PC-3 (cell line): ENCODE data around the gene COG5. TPM values are rescaled to one million over a fixed set of nuclear protein-coding genes. Genes with fewer than 3 reads are reported as not detected.

ENCODE experiments used
- ATAC-seq: fragments of 200-7000 bp; cut with Tn5 transposase; 2 replicates; pipeline ENCODE4 v1.9.1; 2020; ENCODE audit warnings: mild to moderate bottlenecking, moderate library complexity
- BruUV-seq: library from RNA; stranded (reverse); fragments of 400-500 nt; replicated peaks from 2 replicates; lab custom pipeline; 2021; lab: Mats Ljungman, UMichigan
- CTCF ChIA-PET: fragments of 300-600 bp; sonication (Branson Sonifier 250); formaldehyde crosslinking; loops from one replicate; lab custom pipeline; 2022; ENCODE audit warnings: antibody characterized with exemption; lab: Charles Lee
- POLR2A ChIA-PET: fragments of 300-600 bp; sonication (Branson Sonifier 250); formaldehyde crosslinking; loops from one replicate; lab custom pipeline; 2022; ENCODE audit warnings: antibody characterized with exemption; ENCODE audit not compliant: unreplicated experiment; lab: Charles Lee
- DNase-seq: peaks from one replicate; pipeline ENCODE4 v3.0.0-alpha.2; 2015
- H2AFZ ChIP-seq: fragments of 300-600 bp; sonication (generic); 2 replicates; pipeline ENCODE4 v1.6.0; 2016; ENCODE audit warnings: antibody characterized with exemption, low read length
- H3F3A ChIP-seq: fragments of 300-600 bp; sonication (generic); one replicate; pipeline ENCODE4 v1.6.0; 2017; ENCODE audit warnings: antibody characterized with exemption, low read length, control low read depth, mild to moderate bottlenecking; ENCODE audit not compliant: unreplicated experiment
- H3K27ac ChIP-seq: fragments of 300-600 bp; sonication (generic); 2 replicates; pipeline ENCODE4 v1.5.1; 2016; ENCODE audit warnings: mild to moderate bottlenecking, low read length
- H3K27me3 ChIP-seq: fragments of 300-600 bp; sonication (generic); 2 replicates; pipeline ENCODE4 v1.6.1; 2016; ENCODE audit warnings: low read length, mixed read lengths
- H3K36me3 ChIP-seq: fragments of 300-600 bp; sonication (generic); 2 replicates; pipeline ENCODE4 v1.6.1; 2016; ENCODE audit warnings: low read depth, mixed run types, low read length, mixed read lengths
- H3K4me1 ChIP-seq: fragments of 300-600 bp; sonication (generic); 2 replicates; pipeline ENCODE4 v1.5.1; 2016; ENCODE audit warnings: low read length; ENCODE audit not compliant: insufficient read depth
- H3K4me2 ChIP-seq: fragments of 300-600 bp; sonication (generic); 2 replicates; pipeline ENCODE4 v1.6.0; 2016; ENCODE audit warnings: low read length
- H3K4me3 ChIP-seq: fragments of 300-600 bp; sonication (generic); 2 replicates; pipeline ENCODE4 v1.5.1; 2016; ENCODE audit warnings: mild to moderate bottlenecking, low read length, mixed read lengths
- H3K79me2 ChIP-seq: fragments of 300-600 bp; sonication (generic); 2 replicates; pipeline ENCODE4 v1.6.1; 2017; ENCODE audit warnings: low read length, mixed read lengths
- H3K9ac ChIP-seq: fragments of 300-600 bp; sonication (generic); 2 replicates; pipeline ENCODE4 v1.6.0; 2016; ENCODE audit warnings: mild to moderate bottlenecking, low read length
- H3K9me2 ChIP-seq: fragments of 300-600 bp; sonication (generic); replicated peaks from 2 replicates; pipeline ENCODE4 v1.6.1; 2016; ENCODE audit warnings: mixed run types, low read length, mixed read lengths
- H3K9me3 ChIP-seq: fragments of 300-600 bp; sonication (generic); 2 replicates; pipeline ENCODE4 v1.6.1; 2016; ENCODE audit warnings: low read length, mixed read lengths
- H4K20me1 ChIP-seq: fragments of 300-600 bp; sonication (generic); 2 replicates; pipeline ENCODE4 v1.6.1; 2016; ENCODE audit warnings: low read length, mixed read lengths
- EZH2 ChIP-seq: fragments of 300-600 bp; sonication (generic); IDR thresholded peaks from one replicate; pipeline ENCODE4 v1.6.1; 2017; ENCODE audit warnings: antibody characterized with exemption, mild to moderate bottlenecking, low read length; ENCODE audit not compliant: unreplicated experiment
- EZH2phosphoT487 ChIP-seq: fragments of 300-600 bp; sonication (generic); IDR thresholded peaks from 2 replicates; pipeline ENCODE4 v1.6.1; 2018; ENCODE audit warnings: mild to moderate bottlenecking, antibody characterized with exemption, low read length, borderline replicate concordance
- intact Hi-C: fragments of 100-400 bp; cut with micrococcal nuclease; formaldehyde crosslinking; loops from 2 replicates; pipeline ENCODE4 v1.9.0; 2023
- total RNA-seq: library from RNA; depleted of rRNA; stranded (reverse); fragments of >200 nt; gene quantifications from 2 replicates; pipeline ENCODE4 v1.2.3, GENCODE V29; 2014
- TF ChIP-seq, protein P1 (sequence below): fragments of 300-600 bp; sonication (generic); conservative IDR thresholded peaks from 2 replicates; pipeline ENCODE4 v1.5.1; 2017; ENCODE audit warnings: antibody characterized with exemption, low read depth, mild to moderate bottlenecking, low read length

The COG5 gene
- total RNA-seq, 1 experiment from 2014 or later = 51.7 TPM

DNA sequence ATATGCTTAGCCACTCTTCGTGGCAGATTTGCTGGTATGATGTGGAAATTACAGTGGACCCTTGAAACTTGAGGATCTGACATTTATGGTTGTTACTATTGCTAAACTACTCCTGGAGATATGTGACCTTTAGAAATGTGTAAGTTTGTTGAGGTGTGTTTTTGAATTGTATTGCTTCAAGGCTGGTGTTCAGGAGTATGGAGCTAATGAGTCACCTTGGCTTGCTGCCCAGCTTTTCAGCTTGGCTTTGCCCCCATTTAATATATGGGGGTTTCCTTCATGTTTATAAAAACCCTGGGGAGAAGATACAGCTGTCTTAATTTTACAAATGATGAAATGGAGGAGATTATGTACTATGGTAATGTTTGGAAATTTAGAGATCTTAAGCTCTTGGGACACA lies 383.3 kb downstream of the COG5 start:
- Histone ChIP-seq H3K4me3 (no peak overlapping the region), H2AFZ (no peak overlapping the region), H3K4me2 (peak overlapping the region; percentile 35), H3K9me3 (no peaks in the 10 kb centered on the region), H3F3A (no peaks in the 10 kb centered on the region), H3K27me3 (no peaks in the 10 kb centered on the region), H4K20me1 (peaks cover 4% of the 10 kb centered on the region; the same call in 1 of the 2 replicates), H3K36me3 (peaks cover 8% of the 10 kb centered on the region; the same call in 1 of the 2 replicates), H3K27ac (0 out of 2 replicates have a peak overlapping the region, but pooled peaks have one; percentile 14), H3K9me2 (no peaks in the 10 kb centered on the region), H3K4me1 (peaks cover 12% of the 10 kb centered on the region), H3K9ac (no peak overlapping the region), H3K79me2 (0 out of 2 replicates have a peak, but pooled peaks cover 13% of the 10 kb centered on the region)
- no TSS peak for BruUV-seq
- TF ChIP-seq EZH2 = no peak
- TF ChIP-seq, protein P1, sequence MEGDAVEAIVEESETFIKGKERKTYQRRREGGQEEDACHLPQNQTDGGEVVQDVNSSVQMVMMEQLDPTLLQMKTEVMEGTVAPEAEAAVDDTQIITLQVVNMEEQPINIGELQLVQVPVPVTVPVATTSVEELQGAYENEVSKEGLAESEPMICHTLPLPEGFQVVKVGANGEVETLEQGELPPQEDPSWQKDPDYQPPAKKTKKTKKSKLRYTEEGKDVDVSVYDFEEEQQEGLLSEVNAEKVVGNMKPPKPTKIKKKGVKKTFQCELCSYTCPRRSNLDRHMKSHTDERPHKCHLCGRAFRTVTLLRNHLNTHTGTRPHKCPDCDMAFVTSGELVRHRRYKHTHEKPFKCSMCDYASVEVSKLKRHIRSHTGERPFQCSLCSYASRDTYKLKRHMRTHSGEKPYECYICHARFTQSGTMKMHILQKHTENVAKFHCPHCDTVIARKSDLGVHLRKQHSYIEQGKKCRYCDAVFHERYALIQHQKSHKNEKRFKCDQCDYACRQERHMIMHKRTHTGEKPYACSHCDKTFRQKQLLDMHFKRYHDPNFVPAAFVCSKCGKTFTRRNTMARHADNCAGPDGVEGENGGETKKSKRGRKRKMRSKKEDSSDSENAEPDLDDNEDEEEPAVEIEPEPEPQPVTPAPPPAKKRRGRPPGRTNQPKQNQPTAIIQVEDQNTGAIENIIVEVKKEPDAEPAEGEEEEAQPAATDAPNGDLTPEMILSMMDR = no peak
- no peak for TF ChIP-seq EZH2phosphoT487
- ChIA-PET CTCF (no interaction called here), POLR2A (no interaction called here)
- DNase-seq = peak; percentile 53
- peak; percentile 74 for ATAC-seq
- intact Hi-C loops = no loop called here

GRCh38 chr7:107179326-107180164 lies 384.2 kb downstream of the COG5 start:
- peaks cover 12% of the 10 kb centered on the region for H3K4me1 ChIP-seq
- ChIA-PET CTCF (no interaction called here), POLR2A (interaction anchor here (0.6 kb wide), 1 partner anchor 229 kb away, joined by 3 read pairs; no protein-coding TSS in a partner anchor)
- no peaks in the 10 kb centered on the region for H3K27me3 ChIP-seq
- no peak overlapping the region for H3K9ac ChIP-seq
- peaks cover 8% of the 10 kb centered on the region; the same call in 1 of the 2 replicates for H3K36me3 ChIP-seq
- ATAC-seq (peak; percentile 69), DNase-seq (peak; percentile 43)
- H3K27ac ChIP-seq = 0 out of 2 replicates have a peak overlapping the region, but pooled peaks have one; percentile 14
- H3K4me3 ChIP-seq = no peak overlapping the region
- TF ChIP-seq EZH2 = no peak
- TF ChIP-seq, protein P1 = no peak
- TF ChIP-seq EZH2phosphoT487 = no peak
- BruUV-seq = no TSS peak
- no peak overlapping the region for H2AFZ ChIP-seq
- H3K9me3 ChIP-seq = no peaks in the 10 kb centered on the region
- H3K4me2 ChIP-seq = peak overlapping the region; percentile 35
- no peaks in the 10 kb centered on the region for H3F3A ChIP-seq
- H3K79me2 ChIP-seq = peaks cover 15% of the 10 kb centered on the region; the same call in 1 of the 2 replicates
- intact Hi-C loops = no loop called here
- no peaks in the 10 kb centered on the region for H3K9me2 ChIP-seq
- peaks cover 4% of the 10 kb centered on the region; the same call in 1 of the 2 replicates for H4K20me1 ChIP-seq
